Body of pancreas (tissue), 4 donors: Measurements from ENCODE around the gene CCDC188. TPM values are rescaled to one million over a fixed set of nuclear protein-coding genes. Genes with fewer than 3 reads are reported as not detected.

ENCODE experiments used
- ATAC-seq: fragments of 150-250 bp; one replicate; pipeline ENCODE4 v1.9.1; 2016
- DNase-seq, 4 donors: peaks; one replicate each; pipeline ENCODE4 v3.0.0-alpha.2; 2019
- H3K27ac ChIP-seq, 4 donors: fragments of 200-600 bp; sonication (generic); 1 replicate in 3 of 4; 2 replicates in 1 of 4; pipeline versions ENCODE4 v1.5.1 to v1.6.1; 2016 to 2019; ENCODE audit warnings: mild to moderate bottlenecking in 1 of 4, mixed read lengths in 1 of 4, moderate library complexity in 1 of 4
- H3K27me3 ChIP-seq, 2 donors: fragments of 200-600 bp; sonication (generic); one replicate each; pipeline ENCODE4 v1.6.0; 2016; ENCODE audit warnings: mild to moderate bottlenecking in 1 of 2
- H3K36me3 ChIP-seq, 2 donors: fragments of 200-600 bp; sonication (generic); replicated peaks in 1 of 2; 2 replicates each; pipeline ENCODE4 v1.5.1; 2016; ENCODE audit warnings: low read depth in 2 of 2; ENCODE audit not compliant: insufficient read depth in 1 of 2
- H3K4me1 ChIP-seq: fragments of 200-600 bp; sonication (generic); one replicate; pipeline ENCODE4 v1.6.0; 2016
- H3K4me3 ChIP-seq, 2 donors: fragments of 200-600 bp; sonication (generic); 1 replicate in 1 of 2; 2 replicates in 1 of 2; pipeline ENCODE4 v1.5.1; 2016 to 2019
- H3K9me3 ChIP-seq, 3 donors: fragments of 200-600 bp; sonication (generic); 1 replicate in 2 of 3; 2 replicates in 1 of 3; pipeline ENCODE4 v1.5.1; 2016
- POLR2A ChIP-seq, 3 donors: fragments of 450-650 bp; IDR thresholded peaks; one replicate each; pipeline ENCODE4 v1.6.1; 2016; ENCODE audit warnings: antibody characterized with exemption in 3 of 3, mild to moderate bottlenecking in 2 of 3
- WGBS, 2 donors: methylation state at CpG; one replicate each; pipeline ENCODE4 v1.1.5; 2017; 5-methylcytosine and 5-hydroxymethylcytosine counted together
- intact Hi-C: fragments of 100-400 bp; cut with DNase I; formaldehyde crosslinking; loops from one replicate; pipeline ENCODE4 v1.15.1; 2023
- total RNA-seq, 2 donors: library from RNA; depleted of rRNA; stranded (reverse); fragments of >200 nt; gene quantifications; one replicate each; pipeline ENCODE4 v1.1.0, GENCODE V29; 2016
- TF ChIP-seq, protein P1 (sequence below), 7 experiments: fragments of 450-650 bp in 4 of 7; fragments of 200-600 bp in 3 of 7; sonication (generic) in 3 of 7; IDR thresholded peaks; one replicate each; pipeline ENCODE4 v1.5.1; 2016 to 2019; ENCODE audit warnings: antibody characterized with exemption in 7 of 7

Gene CCDC188
- total RNA-seq, 2 donors from 2014 or later = not detected

DNA sequence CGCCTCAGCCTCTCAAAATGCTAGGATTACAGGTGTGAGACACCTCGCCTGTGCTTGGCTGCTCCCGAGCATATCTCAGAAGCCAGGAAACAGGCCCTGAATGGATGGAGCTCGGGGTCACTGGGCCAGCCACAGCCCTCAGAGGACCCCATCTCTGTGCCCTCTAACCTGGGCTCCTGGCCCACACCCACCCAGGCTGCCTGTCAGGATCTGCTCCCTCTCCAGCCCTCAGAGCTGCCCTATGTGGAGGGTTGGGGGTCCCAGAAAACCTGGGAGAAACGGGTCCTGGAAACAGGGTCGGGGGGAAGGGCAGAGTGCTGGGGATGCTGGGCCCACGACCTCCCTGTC is 5.2 kb upstream of the CCDC188 start:
- Histone ChIP-seq H3K4me3 (no peak overlapping the region), H3K27me3 (no peaks in the 10 kb centered on the region), H3K4me1 (peaks cover 7% of the 10 kb centered on the region), H3K36me3 (no peaks in the 10 kb centered on the region), H3K27ac (no peak overlapping the region), H3K9me3 (no peaks in the 10 kb centered on the region)
- 48% methylated on average over 5 to 7 of the region's 7 CpGs for WGBS, 2 donors
- DNase-seq = no peak
- no peak for TF ChIP-seq POLR2A (IDR thresholded peaks at IDR 0.05)
- TF ChIP-seq, protein P1, sequence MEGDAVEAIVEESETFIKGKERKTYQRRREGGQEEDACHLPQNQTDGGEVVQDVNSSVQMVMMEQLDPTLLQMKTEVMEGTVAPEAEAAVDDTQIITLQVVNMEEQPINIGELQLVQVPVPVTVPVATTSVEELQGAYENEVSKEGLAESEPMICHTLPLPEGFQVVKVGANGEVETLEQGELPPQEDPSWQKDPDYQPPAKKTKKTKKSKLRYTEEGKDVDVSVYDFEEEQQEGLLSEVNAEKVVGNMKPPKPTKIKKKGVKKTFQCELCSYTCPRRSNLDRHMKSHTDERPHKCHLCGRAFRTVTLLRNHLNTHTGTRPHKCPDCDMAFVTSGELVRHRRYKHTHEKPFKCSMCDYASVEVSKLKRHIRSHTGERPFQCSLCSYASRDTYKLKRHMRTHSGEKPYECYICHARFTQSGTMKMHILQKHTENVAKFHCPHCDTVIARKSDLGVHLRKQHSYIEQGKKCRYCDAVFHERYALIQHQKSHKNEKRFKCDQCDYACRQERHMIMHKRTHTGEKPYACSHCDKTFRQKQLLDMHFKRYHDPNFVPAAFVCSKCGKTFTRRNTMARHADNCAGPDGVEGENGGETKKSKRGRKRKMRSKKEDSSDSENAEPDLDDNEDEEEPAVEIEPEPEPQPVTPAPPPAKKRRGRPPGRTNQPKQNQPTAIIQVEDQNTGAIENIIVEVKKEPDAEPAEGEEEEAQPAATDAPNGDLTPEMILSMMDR (IDR thresholded peaks at IDR 0.05) = no peak
- intact Hi-C loops = no loop called here
- no peak for ATAC-seq

DNA sequence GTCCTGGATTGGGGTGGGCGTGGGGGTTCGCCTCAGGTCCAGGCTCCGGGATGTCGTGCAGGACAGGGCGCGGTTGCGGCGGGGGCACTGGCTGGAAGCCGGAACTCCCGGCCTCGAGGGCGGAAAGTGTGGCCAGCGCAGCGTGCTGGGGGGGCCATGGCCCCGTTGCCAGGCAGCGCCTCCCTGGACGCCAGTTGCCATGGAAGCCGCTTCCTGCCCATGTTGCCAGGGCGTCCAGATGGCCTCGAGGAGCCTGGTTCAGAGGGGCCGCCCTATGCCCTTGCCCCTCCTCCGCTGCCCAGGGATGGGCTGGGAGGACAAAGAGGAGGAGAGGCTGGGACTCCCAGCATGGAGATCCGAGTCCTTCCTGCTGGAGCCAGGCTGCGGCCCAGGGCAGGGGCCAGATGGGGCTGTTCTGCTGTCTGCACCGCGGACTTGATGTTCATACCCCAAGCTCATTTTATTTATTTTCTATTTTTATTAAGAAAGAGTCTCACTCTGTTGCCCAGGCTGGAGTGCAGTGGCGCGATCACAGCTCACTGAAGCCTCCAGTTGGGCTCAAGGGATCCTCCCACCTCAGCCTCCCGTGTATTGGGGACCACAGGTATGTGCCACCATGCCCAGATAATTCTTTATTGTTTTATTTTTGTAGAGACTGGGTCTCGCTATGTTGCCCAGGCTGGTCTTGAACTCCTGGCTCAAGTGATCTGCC is 4.6 kb upstream of the CCDC188 start:
- no peaks in the 10 kb centered on the region for H3K36me3 ChIP-seq
- WGBS, 2 donors = 51 to 67% methylated on average over 13 to 30 of the region's 30 CpGs
- DNase-seq = peak in 3 of 4 donors; percentile 38 to 50 (median 46)
- TF ChIP-seq POLR2A (IDR thresholded peaks at IDR 0.05) = no peak
- TF ChIP-seq, protein P1 (IDR thresholded peaks at IDR 0.05) = no peak
- no peaks in the 10 kb centered on the region for H3K9me3 ChIP-seq
- H3K27ac ChIP-seq = no peak overlapping the region
- intact Hi-C loops = no loop called here
- H3K27me3 ChIP-seq = no peaks in the 10 kb centered on the region
- H3K4me1 ChIP-seq = peaks cover 7% of the 10 kb centered on the region
- H3K4me3 ChIP-seq = no peak overlapping the region
- peak; percentile 17 for ATAC-seq

- TF ChIP-seq, protein P1 (IDR thresholded peaks at IDR 0.05) = no peak
- 45 to 80% methylated on average over 2 to 14 of the region's 14 CpGs for WGBS, 2 donors
- no peak for ATAC-seq
- Histone ChIP-seq H3K27me3 (no peaks in the 10 kb centered on the region), H3K27ac (no peak overlapping the region), H3K9me3 (no peaks in the 10 kb centered on the region), H3K4me3 (no peak overlapping the region), H3K36me3 (no peaks in the 10 kb centered on the region), H3K4me1 (peaks cover 7% of the 10 kb centered on the region)
- intact Hi-C loops = no loop called here
- no peak for DNase-seq
Measured at GRCh38 chr22:20154602-20155187, 3.8 kb upstream of the CCDC188 start.

DNA sequence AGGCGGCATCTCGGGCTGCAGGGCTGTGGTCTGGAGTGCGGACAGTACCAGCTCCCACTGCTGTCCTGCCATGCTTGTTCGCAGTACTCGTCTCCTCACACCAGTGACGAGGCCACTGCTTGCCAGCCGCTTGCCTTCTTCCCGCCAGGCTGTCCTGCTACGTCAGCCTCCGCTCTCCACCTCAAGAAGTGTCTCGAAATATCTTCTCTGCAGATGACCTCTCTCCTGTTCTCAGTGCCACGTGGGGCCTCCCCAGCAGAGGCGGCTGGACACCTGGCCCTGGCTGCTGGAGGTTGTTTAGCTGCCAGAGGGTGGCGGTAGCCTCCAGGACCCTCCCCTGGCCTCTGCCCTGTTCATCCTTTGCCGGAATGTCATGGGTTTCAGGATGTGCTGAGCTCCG is 3.1 kb upstream of the CCDC188 start:
- Histone ChIP-seq H3K27me3 (no peaks in the 10 kb centered on the region), H3K27ac (no peak overlapping the region), H3K36me3 (no peaks in the 10 kb centered on the region), H3K9me3 (no peaks in the 10 kb centered on the region), H3K4me3 (no peak overlapping the region), H3K4me1 (peaks cover 7% of the 10 kb centered on the region)
- ATAC-seq (no peak), DNase-seq (no peak)
- 63 to 74% methylated on average over 9 to 16 of the region's 16 CpGs for WGBS, 2 donors
- intact Hi-C loops = no loop called here
- no peak for TF ChIP-seq POLR2A (IDR thresholded peaks at IDR 0.05)
- TF ChIP-seq, protein P1 (IDR thresholded peaks at IDR 0.05) = no peak

GRCh38 chr22:20152464-20152890 is 1.6 kb upstream of the CCDC188 start:
- H3K27me3 ChIP-seq = no peaks in the 10 kb centered on the region
- ATAC-seq = no peak
- WGBS, 2 donors = 60 to 68% methylated on average over 1 to 14 of the region's 14 CpGs
- H3K4me1 ChIP-seq = peaks cover 7% of the 10 kb centered on the region
- H3K9me3 ChIP-seq = no peaks in the 10 kb centered on the region
- no peak overlapping the region for H3K27ac ChIP-seq
- intact Hi-C loops = no loop called here
- no peak overlapping the region for H3K4me3 ChIP-seq
- DNase-seq = no peak
- no peak for TF ChIP-seq POLR2A (IDR thresholded peaks at IDR 0.05)
- TF ChIP-seq, protein P1 (IDR thresholded peaks at IDR 0.05) = no peak
- no peaks in the 10 kb centered on the region for H3K36me3 ChIP-seq
